Panc1 (cell line): ENCODE measurements around the gene SPIB. TPM values are rescaled to one million over a fixed set of nuclear protein-coding genes. Genes with fewer than 3 reads are reported as not detected.

Experiments
- ATAC-seq: fragments of 200-7000 bp; cut with Tn5 transposase; 2 replicates; pipeline ENCODE4 v1.9.1; 2020; ENCODE audit warnings: mild to moderate bottlenecking, moderate library complexity
- BruUV-seq: library from RNA; stranded (reverse); fragments of 400-500 nt; replicated peaks from 2 replicates; lab custom pipeline; 2021; lab: Mats Ljungman, UMichigan
- CTCF ChIA-PET: fragments of 300-600 bp; sonication (Branson Sonifier 250); formaldehyde crosslinking; loops from one replicate; lab custom pipeline; 2022; ENCODE audit warnings: antibody characterized with exemption; lab: Charles Lee
- POLR2A ChIA-PET: fragments of 300-600 bp; sonication (Branson Sonifier 250); formaldehyde crosslinking; loops from one replicate; lab custom pipeline; 2022; ENCODE audit warnings: antibody characterized with exemption; lab: Charles Lee
- DNase-seq: peaks from one replicate; pipeline ENCODE4 v3.0.0-alpha.2; 2010; ENCODE audit warnings: low read depth, low spot score
- H3K27ac ChIP-seq: 2 replicates; pipeline ENCODE4 v1.5.1; 2011; ENCODE audit warnings: mild to moderate bottlenecking, low read length, inconsistent platforms
- H3K27me3 ChIP-seq: fragments of 200-500 bp; sonication (Bioruptor generic); 2 replicates; pipeline ENCODE4 v1.6.0; 2014; ENCODE audit warnings: low read length, inconsistent platforms; ENCODE audit not compliant: control insufficient read depth, insufficient read depth
- H3K36me3 ChIP-seq: fragments of 200-500 bp; sonication (Bioruptor generic); 2 replicates; pipeline ENCODE4 v1.5.1; 2014; ENCODE audit warnings: inconsistent platforms, mild to moderate bottlenecking, low read length, moderate library complexity; ENCODE audit not compliant: control insufficient read depth, insufficient read depth
- H3K4me1 ChIP-seq: 2 replicates; pipeline ENCODE4 v1.5.1; 2011; ENCODE audit warnings: inconsistent platforms, mild to moderate bottlenecking, low read length, moderate library complexity; ENCODE audit not compliant: control insufficient read depth, insufficient read depth
- H3K4me3 ChIP-seq, 2 experiments: 2 replicates each; pipeline ENCODE4 v1.5.1; 2011 to 2012; ENCODE audit warnings: low read depth in 2 of 2, low read length in 2 of 2, mild to moderate bottlenecking in 2 of 2, inconsistent platforms in 1 of 2, moderate library complexity in 1 of 2
- H3K9me3 ChIP-seq: fragments of 200-500 bp; sonication (Bioruptor generic); 2 replicates; pipeline ENCODE4 v1.5.1; 2014; ENCODE audit warnings: low read depth, mild to moderate bottlenecking, inconsistent platforms, low read length, moderate library complexity; ENCODE audit not compliant: control insufficient read depth, insufficient read depth
- POLR2AphosphoS5 ChIP-seq: IDR thresholded peaks from 2 replicates; pipeline ENCODE4 v1.6.1; 2012; ENCODE audit warnings: mild to moderate bottlenecking, low read depth, low read length, moderate library complexity
- SIN3A ChIP-seq: IDR thresholded peaks from 2 replicates; pipeline ENCODE4 v1.6.1; 2012; ENCODE audit warnings: low read depth, mild to moderate bottlenecking, low read length, moderate library complexity, borderline replicate concordance; ENCODE audit not compliant: insufficient read depth
- TCF7L2 ChIP-seq: IDR thresholded peaks from 2 replicates; pipeline ENCODE4 v1.6.1; 2011; ENCODE audit warnings: mild to moderate bottlenecking, low read depth, low read length, inconsistent platforms
- in situ Hi-C: cut with HindIII; loops from 2 replicates; pipeline ENCODE4 v1.10.0; 2016; ENCODE audit warnings: low sequenced_read_pairs, low pct_unique_long_range_greater_than_20kb
- intact Hi-C: fragments of 100-400 bp; cut with micrococcal nuclease; formaldehyde crosslinking; loops from one replicate; pipeline ENCODE4 v1.10.0; 2022; ENCODE audit not compliant: unreplicated experiment
- total RNA-seq: library from RNA; stranded (reverse); gene quantifications from one replicate; pipeline ENCODE4 v1.2.1, GENCODE V29; 2021; ENCODE audit not compliant: unreplicated experiment
- TF ChIP-seq, protein P1 (sequence below): fragments of 450-650 bp; IDR thresholded peaks from 2 replicates; pipeline ENCODE4 v1.5.1; 2017; ENCODE audit warnings: mild to moderate bottlenecking
- TF ChIP-seq, protein P2 (sequence below), 2 experiments: IDR thresholded peaks; 2 replicates each; pipeline ENCODE4 v1.6.1; 2011 to 2012; ENCODE audit warnings: low read depth in 2 of 2, control low read depth in 1 of 2, low read length in 1 of 2, mild to moderate bottlenecking in 1 of 2, moderate library complexity in 1 of 2; ENCODE audit not compliant: insufficient read depth in 1 of 2

The SPIB gene
- total RNA-seq, 1 experiment from 2014 or later, result not detected

DNA sequence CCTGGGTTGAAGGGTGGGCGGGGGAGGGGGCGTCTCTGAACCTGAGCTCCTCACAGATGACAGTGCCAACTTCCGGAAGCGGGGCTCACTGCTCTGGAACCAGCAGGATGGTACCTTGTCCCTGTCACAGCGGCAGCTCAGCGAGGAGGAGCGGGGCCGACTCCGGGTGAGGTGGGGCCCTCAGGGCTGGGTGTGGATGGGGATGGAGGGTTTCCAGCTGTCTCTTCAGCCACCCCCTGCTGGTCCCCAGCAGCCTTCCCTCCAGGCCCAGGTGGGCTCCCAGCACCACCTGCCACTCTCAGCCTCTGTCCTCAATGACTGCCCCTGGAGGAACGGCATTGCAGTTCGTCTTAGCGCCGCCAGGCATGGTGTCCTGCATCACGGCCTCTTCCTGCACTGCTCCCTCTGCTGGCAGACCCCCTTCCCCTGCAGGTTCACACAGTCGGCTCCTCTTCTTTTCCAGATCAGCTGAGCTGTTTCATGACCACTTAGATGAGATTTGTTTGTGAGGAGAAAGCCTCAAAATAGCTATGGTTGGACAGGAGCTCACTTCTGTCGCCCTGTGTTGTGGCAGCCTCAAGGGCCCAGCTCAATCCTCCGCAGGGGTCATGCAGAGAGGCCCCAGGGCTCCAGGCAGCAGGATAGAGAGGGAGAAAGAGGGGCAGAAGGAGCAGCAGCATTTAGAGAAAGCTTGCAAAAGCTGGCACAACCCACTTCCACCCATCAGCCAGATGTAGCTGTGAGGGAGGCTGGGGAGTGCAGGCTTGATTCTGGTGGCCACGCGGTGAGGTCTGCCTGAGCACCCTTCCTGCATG, 60.4 kb downstream of the SPIB start:
- Histone ChIP-seq H3K4me1 (no peaks in the 10 kb centered on the region), H3K27ac (no peak overlapping the region), H3K9me3 (no peaks in the 10 kb centered on the region), H3K27me3 (no peaks in the 10 kb centered on the region), H3K36me3 (no peaks in the 10 kb centered on the region), H3K4me3 (no peak overlapping the region)
- intact Hi-C loops, result no loop called here
- in situ Hi-C loops, result no loop called here
- DNase-seq (no peak), ATAC-seq (peak; percentile 79)
- BruUV-seq, result no TSS peak
- TF ChIP-seq POLR2AphosphoS5, result no peak
- TF ChIP-seq, protein P1, sequence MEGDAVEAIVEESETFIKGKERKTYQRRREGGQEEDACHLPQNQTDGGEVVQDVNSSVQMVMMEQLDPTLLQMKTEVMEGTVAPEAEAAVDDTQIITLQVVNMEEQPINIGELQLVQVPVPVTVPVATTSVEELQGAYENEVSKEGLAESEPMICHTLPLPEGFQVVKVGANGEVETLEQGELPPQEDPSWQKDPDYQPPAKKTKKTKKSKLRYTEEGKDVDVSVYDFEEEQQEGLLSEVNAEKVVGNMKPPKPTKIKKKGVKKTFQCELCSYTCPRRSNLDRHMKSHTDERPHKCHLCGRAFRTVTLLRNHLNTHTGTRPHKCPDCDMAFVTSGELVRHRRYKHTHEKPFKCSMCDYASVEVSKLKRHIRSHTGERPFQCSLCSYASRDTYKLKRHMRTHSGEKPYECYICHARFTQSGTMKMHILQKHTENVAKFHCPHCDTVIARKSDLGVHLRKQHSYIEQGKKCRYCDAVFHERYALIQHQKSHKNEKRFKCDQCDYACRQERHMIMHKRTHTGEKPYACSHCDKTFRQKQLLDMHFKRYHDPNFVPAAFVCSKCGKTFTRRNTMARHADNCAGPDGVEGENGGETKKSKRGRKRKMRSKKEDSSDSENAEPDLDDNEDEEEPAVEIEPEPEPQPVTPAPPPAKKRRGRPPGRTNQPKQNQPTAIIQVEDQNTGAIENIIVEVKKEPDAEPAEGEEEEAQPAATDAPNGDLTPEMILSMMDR, result peak; percentile 89
- POLR2A ChIA-PET, result no interaction called here
- CTCF ChIA-PET, result interaction anchor here (0.5 to 1.0 kb wide), 2 partner anchors 72 to 110 kb away, joined by 4 to 10 read pairs; no protein-coding TSS in a partner anchor

DNA sequence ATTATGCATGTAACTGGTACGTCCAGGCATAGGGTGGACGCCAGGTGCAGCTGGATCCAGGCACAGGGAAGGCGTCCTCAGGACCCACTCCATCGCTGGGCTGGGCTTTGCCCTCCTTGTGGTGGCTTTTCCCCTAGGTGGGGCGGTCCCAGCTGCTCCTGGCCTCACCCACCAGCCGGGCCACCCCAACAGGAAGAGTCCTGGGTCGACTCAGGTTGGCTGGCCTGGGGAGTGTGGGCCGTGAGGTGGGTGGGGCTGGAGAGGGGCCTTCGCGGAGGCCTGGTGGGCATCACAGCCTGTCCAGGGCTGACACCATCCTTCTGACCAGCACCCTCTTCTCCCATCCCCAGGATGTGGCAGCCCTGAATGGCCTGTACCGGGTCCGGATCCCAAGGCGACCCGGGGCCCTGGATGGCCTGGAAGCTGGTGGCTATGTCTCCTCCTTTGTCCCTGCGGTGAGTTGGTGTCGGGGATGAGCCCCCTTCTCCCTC, 61.1 kb downstream of the SPIB start:
- intact Hi-C loops, result no loop called here
- POLR2A ChIA-PET, result no interaction called here
- Histone ChIP-seq H3K27ac (no peak overlapping the region), H3K36me3 (no peaks in the 10 kb centered on the region), H3K4me1 (no peaks in the 10 kb centered on the region), H3K4me3 (no peak overlapping the region), H3K27me3 (no peaks in the 10 kb centered on the region), H3K9me3 (no peaks in the 10 kb centered on the region)
- BruUV-seq, result no TSS peak
- ATAC-seq (no peak), DNase-seq (no peak)
- in situ Hi-C loops, result no loop called here
- TF ChIP-seq POLR2AphosphoS5, result no peak
- TF ChIP-seq, protein P1, result no peak
- TF ChIP-seq, protein P2, sequence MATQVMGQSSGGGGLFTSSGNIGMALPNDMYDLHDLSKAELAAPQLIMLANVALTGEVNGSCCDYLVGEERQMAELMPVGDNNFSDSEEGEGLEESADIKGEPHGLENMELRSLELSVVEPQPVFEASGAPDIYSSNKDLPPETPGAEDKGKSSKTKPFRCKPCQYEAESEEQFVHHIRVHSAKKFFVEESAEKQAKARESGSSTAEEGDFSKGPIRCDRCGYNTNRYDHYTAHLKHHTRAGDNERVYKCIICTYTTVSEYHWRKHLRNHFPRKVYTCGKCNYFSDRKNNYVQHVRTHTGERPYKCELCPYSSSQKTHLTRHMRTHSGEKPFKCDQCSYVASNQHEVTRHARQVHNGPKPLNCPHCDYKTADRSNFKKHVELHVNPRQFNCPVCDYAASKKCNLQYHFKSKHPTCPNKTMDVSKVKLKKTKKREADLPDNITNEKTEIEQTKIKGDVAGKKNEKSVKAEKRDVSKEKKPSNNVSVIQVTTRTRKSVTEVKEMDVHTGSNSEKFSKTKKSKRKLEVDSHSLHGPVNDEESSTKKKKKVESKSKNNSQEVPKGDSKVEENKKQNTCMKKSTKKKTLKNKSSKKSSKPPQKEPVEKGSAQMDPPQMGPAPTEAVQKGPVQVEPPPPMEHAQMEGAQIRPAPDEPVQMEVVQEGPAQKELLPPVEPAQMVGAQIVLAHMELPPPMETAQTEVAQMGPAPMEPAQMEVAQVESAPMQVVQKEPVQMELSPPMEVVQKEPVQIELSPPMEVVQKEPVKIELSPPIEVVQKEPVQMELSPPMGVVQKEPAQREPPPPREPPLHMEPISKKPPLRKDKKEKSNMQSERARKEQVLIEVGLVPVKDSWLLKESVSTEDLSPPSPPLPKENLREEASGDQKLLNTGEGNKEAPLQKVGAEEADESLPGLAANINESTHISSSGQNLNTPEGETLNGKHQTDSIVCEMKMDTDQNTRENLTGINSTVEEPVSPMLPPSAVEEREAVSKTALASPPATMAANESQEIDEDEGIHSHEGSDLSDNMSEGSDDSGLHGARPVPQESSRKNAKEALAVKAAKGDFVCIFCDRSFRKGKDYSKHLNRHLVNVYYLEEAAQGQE (IDR thresholded peaks at IDR 0.05; ENCODE audit: insufficient read depth in 1 of 2, low read depth in 2 of 2, low read length in 1 of 2), result no peak
- TF ChIP-seq SIN3A, result no peak
- TF ChIP-seq TCF7L2, result no peak
- CTCF ChIA-PET, result no interaction called here
